K562 treated with DMSO at 1 percent for 4 hours (cell line): ENCODE measurements around the gene RIN2. TPM values are rescaled to one million over a fixed set of nuclear protein-coding genes. Genes with fewer than 3 reads are reported as not detected.

ENCODE experiments used
- total RNA-seq: library from RNA; unstranded; fragments of 300-600 nt; gene quantifications from 2 replicates; pipeline ENCODE4 v1.2.3, GENCODE V29; 2022; ENCODE audit not compliant: insufficient read depth

RIN2 gene
- not detected in 2 replicates for total RNA-seq

DNA sequence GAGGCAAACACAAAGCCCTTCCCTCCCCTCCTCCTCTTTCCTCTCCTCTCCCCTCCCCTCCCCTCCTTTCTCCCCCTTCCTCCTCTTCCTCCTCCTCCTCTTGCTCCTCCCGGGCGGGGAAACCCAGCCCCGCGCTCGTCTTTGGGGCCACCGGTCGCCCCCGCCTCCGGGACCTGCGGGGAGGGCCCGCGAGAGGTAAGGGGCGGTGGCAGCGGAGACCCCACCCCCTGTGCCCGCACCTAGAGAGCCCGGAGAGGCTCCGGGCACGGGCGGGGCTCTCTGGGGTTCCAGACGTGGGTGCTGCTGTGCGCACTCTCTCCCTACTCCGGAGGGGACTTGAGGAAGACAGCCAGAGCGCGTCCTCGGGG, at the start of gene RIN2:
Gene RIN2 (plus strand): TSS at position 126 of the 368 bp plus-strand sequence. CDS start 131,344 bp downstream, outside the sequence.

